ENCODE data around the gene SPTLC2.
A peak's percentile ranks its signal among the peaks of the same experiment; 100 is the strongest.

The SPTLC2 gene

GRCh38 chr14:77505031-77505430, 111.4 kb downstream of the SPTLC2 start:
- in situ Hi-C loops (cut with MboI; ENCODE audit: low sequenced_read_pairs, unreplicated experiment), result no loop called here
- no peak for TF ChIP-seq CTCF (IDR thresholded peaks at IDR 0.05; ENCODE audit: borderline replicate concordance, control extremely low read depth, extremely low read depth, insufficient read depth, missing control alignments)
- DNase-seq (ENCODE audit: low spot score), result no peak

GRCh38 chr14:77503138-77503537, 113.3 kb downstream of the SPTLC2 start:
- TF ChIP-seq CTCF (IDR thresholded peaks at IDR 0.05; ENCODE audit: borderline replicate concordance, control extremely low read depth, extremely low read depth, insufficient read depth, missing control alignments), result no peak
- no peak for DNase-seq (ENCODE audit: low spot score)
- in situ Hi-C loops (cut with MboI; ENCODE audit: low sequenced_read_pairs, unreplicated experiment), result no loop called here

- in situ Hi-C loops (cut with MboI; ENCODE audit: low sequenced_read_pairs, unreplicated experiment), result no loop called here
- no peak for DNase-seq (ENCODE audit: low spot score)
- no peak for TF ChIP-seq CTCF (IDR thresholded peaks at IDR 0.05; ENCODE audit: borderline replicate concordance, control extremely low read depth, extremely low read depth, insufficient read depth, missing control alignments)
Measured at GRCh38 chr14:77502109-77502782, 114.2 kb downstream of the SPTLC2 start.

GRCh38 chr14:77498984-77499527, 117.4 kb downstream of the SPTLC2 start:
- peak; percentile 69 for DNase-seq (ENCODE audit: low spot score)
- TF ChIP-seq CTCF (IDR thresholded peaks at IDR 0.05; ENCODE audit: borderline replicate concordance, control extremely low read depth, extremely low read depth, insufficient read depth, missing control alignments), result no peak
- in situ Hi-C loops (cut with MboI; ENCODE audit: low sequenced_read_pairs, unreplicated experiment), result no loop called here

GRCh38 chr14:77498120-77498979, 118.1 kb downstream of the SPTLC2 start, which contains the start of gene ISM2:
ISM2 (minus strand) TSS chr14:77498816; CDS start chr14:77498793, 23 bp downstream.
- in situ Hi-C loops (cut with MboI; ENCODE audit: low sequenced_read_pairs, unreplicated experiment), result no loop called here
- DNase-seq (ENCODE audit: low spot score), result peak; percentile 82
- TF ChIP-seq CTCF (IDR thresholded peaks at IDR 0.05; ENCODE audit: borderline replicate concordance, control extremely low read depth, extremely low read depth, insufficient read depth, missing control alignments), result no peak

GRCh38 chr14:77495334-77495733, 121.1 kb downstream of the SPTLC2 start:
- no peak for TF ChIP-seq CTCF (IDR thresholded peaks at IDR 0.05; ENCODE audit: borderline replicate concordance, control extremely low read depth, extremely low read depth, insufficient read depth, missing control alignments)
- in situ Hi-C loops (cut with MboI; ENCODE audit: low sequenced_read_pairs, unreplicated experiment), result no loop called here
- no peak for DNase-seq (ENCODE audit: low spot score)

Data from GM13976 (cell line).